AG10803 (cell line): ENCODE results near the gene CACNA1I.
"Not testable (repeated sequence)": the region's sequence is repeated elsewhere in the genome, so short reads cannot be mapped to it uniquely, and the experiment has no call there.

Experiments
- DNase-seq: peaks from one replicate; pipeline ENCODE4 v3.0.0; 2010; ENCODE audit warnings: low read depth
- H3K4me3 ChIP-seq: 2 replicates; pipeline ENCODE4 v1.5.1; 2011; ENCODE audit warnings: mild to moderate bottlenecking, low read length, control low read depth
- TF ChIP-seq, protein P1 (sequence below): conservative IDR thresholded peaks from 2 replicates; pipeline ENCODE4 v1.5.1; 2011; ENCODE audit warnings: mild to moderate bottlenecking, low read length, control low read depth, inconsistent platforms

Gene CACNA1I

GRCh38 chr22:39570665-39571064 is at the start of gene CACNA1I:
Gene CACNA1I (plus strand): TSS chr22:39570753. CDS start chr22:39570753, 0 bp downstream.
- no peak within 1 kb of the TSS for H3K4me3 ChIP-seq
- TF ChIP-seq, protein P1, sequence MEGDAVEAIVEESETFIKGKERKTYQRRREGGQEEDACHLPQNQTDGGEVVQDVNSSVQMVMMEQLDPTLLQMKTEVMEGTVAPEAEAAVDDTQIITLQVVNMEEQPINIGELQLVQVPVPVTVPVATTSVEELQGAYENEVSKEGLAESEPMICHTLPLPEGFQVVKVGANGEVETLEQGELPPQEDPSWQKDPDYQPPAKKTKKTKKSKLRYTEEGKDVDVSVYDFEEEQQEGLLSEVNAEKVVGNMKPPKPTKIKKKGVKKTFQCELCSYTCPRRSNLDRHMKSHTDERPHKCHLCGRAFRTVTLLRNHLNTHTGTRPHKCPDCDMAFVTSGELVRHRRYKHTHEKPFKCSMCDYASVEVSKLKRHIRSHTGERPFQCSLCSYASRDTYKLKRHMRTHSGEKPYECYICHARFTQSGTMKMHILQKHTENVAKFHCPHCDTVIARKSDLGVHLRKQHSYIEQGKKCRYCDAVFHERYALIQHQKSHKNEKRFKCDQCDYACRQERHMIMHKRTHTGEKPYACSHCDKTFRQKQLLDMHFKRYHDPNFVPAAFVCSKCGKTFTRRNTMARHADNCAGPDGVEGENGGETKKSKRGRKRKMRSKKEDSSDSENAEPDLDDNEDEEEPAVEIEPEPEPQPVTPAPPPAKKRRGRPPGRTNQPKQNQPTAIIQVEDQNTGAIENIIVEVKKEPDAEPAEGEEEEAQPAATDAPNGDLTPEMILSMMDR, result no peak
- no peak for DNase-seq

DNA sequence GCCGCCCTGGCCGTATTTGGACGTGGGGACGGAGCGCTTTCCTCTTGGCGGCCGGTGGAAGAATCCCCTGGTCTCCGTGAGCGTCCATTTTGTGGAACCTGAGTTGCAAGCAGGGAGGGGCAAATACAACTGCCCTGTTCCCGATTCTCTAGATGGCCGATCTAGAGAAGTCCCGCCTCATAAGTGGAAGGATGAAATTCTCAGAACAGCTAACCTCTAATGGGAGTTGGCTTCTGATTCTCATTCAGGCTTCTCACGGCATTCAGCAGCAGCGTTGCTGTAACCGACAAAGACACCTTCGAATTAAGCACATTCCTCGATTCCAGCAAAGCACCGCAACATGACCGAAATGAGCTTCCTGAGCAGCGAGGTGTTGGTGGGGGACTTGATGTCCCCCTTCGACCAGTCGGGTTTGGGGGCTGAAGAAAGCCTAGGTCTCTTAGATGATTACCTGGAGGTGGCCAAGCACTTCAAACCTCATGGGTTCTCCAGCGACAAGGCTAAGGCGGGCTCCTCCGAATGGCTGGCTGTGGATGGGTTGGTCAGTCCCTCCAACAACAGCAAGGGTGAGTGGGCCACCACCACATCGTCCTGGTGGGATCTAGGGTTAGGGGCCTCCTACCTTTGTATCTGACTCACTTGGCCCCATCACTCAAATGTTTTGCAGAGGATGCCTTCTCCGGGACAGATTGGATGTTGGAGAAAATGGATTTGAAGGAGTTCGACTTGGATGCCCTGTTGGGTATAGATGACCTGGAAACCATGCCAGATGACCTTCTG is 49.3 kb upstream of the CACNA1I start:
- peak overlapping the region; percentile 94 for H3K4me3 ChIP-seq

GRCh38 chr22:39522091-39522490 is 48.5 kb upstream of the CACNA1I start:
- H3K4me3 ChIP-seq, result peak overlapping the region; percentile 94
- not testable (repeated sequence) for DNase-seq

More for the DNA sequence above, 49.3 kb upstream of the CACNA1I start:
- DNase-seq, result peak; percentile 79

GRCh38 chr22:39522567-39523300 is 47.8 kb upstream of the CACNA1I start:
- peak overlapping the region; percentile 94 for H3K4me3 ChIP-seq

GRCh38 chr22:39524089-39524752 is 46.3 kb upstream of the CACNA1I start:
- DNase-seq, result no peak
- TF ChIP-seq, protein P1, result no peak

More at GRCh38 chr22:39522567-39523300, 47.8 kb upstream of the CACNA1I start:
- DNase-seq, result peak; percentile 71
- TF ChIP-seq, protein P1, result no peak

GRCh38 chr22:39524753-39525657 is 45.5 kb upstream of the CACNA1I start:
- no peak overlapping the region for H3K4me3 ChIP-seq
- TF ChIP-seq, protein P1, result no peak
- DNase-seq, result no peak

More at GRCh38 chr22:39524089-39524752, 46.3 kb upstream of the CACNA1I start:
- H3K4me3 ChIP-seq, result no peak overlapping the region

DNA sequence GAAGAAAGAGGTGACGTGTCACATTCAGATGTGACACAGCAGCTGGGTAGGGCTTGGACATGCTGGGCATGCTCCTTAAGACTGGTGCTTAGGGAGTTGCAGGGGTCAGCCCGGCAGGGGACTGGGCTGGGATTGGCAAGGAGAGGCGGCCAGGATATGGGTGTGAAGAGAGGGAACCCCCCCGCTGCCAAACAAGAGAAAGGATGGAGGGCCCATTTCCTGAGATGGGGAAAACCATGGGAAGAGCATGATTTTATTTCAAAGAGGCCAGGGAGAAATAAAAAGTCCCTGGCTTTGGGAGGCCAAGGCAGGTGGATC is 44.9 kb upstream of the CACNA1I start:
- DNase-seq, result no peak
- H3K4me3 ChIP-seq, result no peak overlapping the region
- TF ChIP-seq, protein P1, result no peak
